Measurements from ENCODE around the gene CHRNE.
A peak's percentile ranks its signal among the peaks of the same experiment; 100 is the strongest.

Gene CHRNE

GRCh38 chr17:4901648-4902344 is 1.1 kb downstream of the CHRNE start:
- no peak for DNase-seq

- no peak for DNase-seq
Observed at GRCh38 chr17:4901108-4901647, 1.7 kb downstream of the CHRNE start.

- DNase-seq, result no peak
Observed at GRCh38 chr17:4900231-4901107, 2.4 kb downstream of the CHRNE start.

- peak; percentile 29 for DNase-seq
Observed at GRCh38 chr17:4899341-4900230, 3.3 kb downstream of the CHRNE start, which contains the start of gene C17orf107. Gene C17orf107, plus strand, starts transcription at chr17:4899536. Its CDS starts 227 bp downstream, at chr17:4899763.

- no peak for DNase-seq
Observed at GRCh38 chr17:4898927-4899326, 4.0 kb downstream of the CHRNE start.

GRCh38 chr17:4898351-4898750 is 4.5 kb downstream of the CHRNE start:
- DNase-seq, result no peak

- no peak for DNase-seq
Observed at GRCh38 chr17:4897785-4898184, 5.1 kb downstream of the CHRNE start.

- no peak for DNase-seq
Observed at GRCh38 chr17:4897198-4897687, 5.7 kb downstream of the CHRNE start.

GRCh38 chr17:4896332-4897197 is 6.3 kb downstream of the CHRNE start:
- no peak for DNase-seq

- no peak for DNase-seq
Observed at GRCh38 chr17:4895657-4896331, 7.1 kb downstream of the CHRNE start.

- DNase-seq, result no peak
Observed at GRCh38 chr17:4895121-4895520, 7.8 kb downstream of the CHRNE start.

GRCh38 chr17:4893721-4894560 is 9.0 kb downstream of the CHRNE start:
- DNase-seq, result no peak

- no peak for DNase-seq
Observed at GRCh38 chr17:4893272-4893671, 9.6 kb downstream of the CHRNE start.

- DNase-seq, result no peak
Observed at GRCh38 chr17:4892499-4893221, 10.2 kb downstream of the CHRNE start.

- no peak for DNase-seq
Observed at GRCh38 chr17:4891411-4892410, 11.2 kb downstream of the CHRNE start.

- no peak for DNase-seq
Observed at GRCh38 chr17:4887581-4887980, 15.3 kb downstream of the CHRNE start.

GRCh38 chr17:4886830-4887229 is 16.1 kb downstream of the CHRNE start:
- DNase-seq, result no peak

- DNase-seq, result no peak
Observed at GRCh38 chr17:4884489-4884888, 18.4 kb downstream of the CHRNE start.
